Esophagus muscularis mucosa (tissue), 3 donors: ENCODE data around the gene DMXL2.

Experiments used
- CTCF ChIP-seq, 3 experiments: fragments of 200-600 bp in 2 of 3; fragments of 450-650 bp in 1 of 3; sonication (generic) in 2 of 3; IDR thresholded peaks; one replicate each; pipeline ENCODE4 v1.5.1; 2017 to 2019; ENCODE audit warnings: antibody characterized with exemption in 3 of 3, mild to moderate bottlenecking in 2 of 3, moderate library complexity in 1 of 3
- POLR2A ChIP-seq: fragments of 450-650 bp; IDR thresholded peaks from one replicate; pipeline ENCODE4 v1.6.1; 2017; ENCODE audit warnings: antibody characterized with exemption, moderate library complexity, mild to moderate bottlenecking, low read depth
- POLR2AphosphoS5 ChIP-seq, 2 donors: sonication (generic); formaldehyde crosslinking; IDR thresholded peaks; one replicate each; pipeline ENCODE4 v1.6.1; 2017; ENCODE audit warnings: antibody characterized with exemption in 2 of 2

GRCh38 chr15:51669381-51669780 is 46.8 kb upstream of the DMXL2 start:
- TF ChIP-seq CTCF (IDR thresholded peaks at IDR 0.05) (no peak), POLR2A (no peak), POLR2AphosphoS5 (IDR thresholded peaks at IDR 0.05) (no peak)
